IPS-18a (cell line): ENCODE measurements around the gene CHRNG.

Experiments used
- H3K27ac ChIP-seq: one replicate; pipeline ENCODE4 v1.5.1; 2013; ENCODE audit warnings: low read length
- H3K27me3 ChIP-seq: one replicate; pipeline ENCODE4 v1.6.1; 2013; ENCODE audit warnings: mild to moderate bottlenecking, low read length; ENCODE audit not compliant: control insufficient read depth, insufficient read depth
- H3K36me3 ChIP-seq: one replicate; pipeline ENCODE4 v1.6.1; 2013; ENCODE audit warnings: low read depth, low read length; ENCODE audit not compliant: control insufficient read depth
- H3K4me1 ChIP-seq: one replicate; pipeline ENCODE4 v1.6.1; 2013; ENCODE audit warnings: low read depth, low read length; ENCODE audit not compliant: control insufficient read depth
- H3K4me3 ChIP-seq: one replicate; pipeline ENCODE4 v1.5.1; 2013; ENCODE audit warnings: low read length
- H3K9ac ChIP-seq: one replicate; pipeline ENCODE4 v1.6.1; 2013; ENCODE audit warnings: mild to moderate bottlenecking, low read length, moderate library complexity
- H3K9me3 ChIP-seq: one replicate; pipeline ENCODE4 v1.6.1; 2013; ENCODE audit warnings: low read depth, low read length; ENCODE audit not compliant: control insufficient read depth

CHRNG gene

GRCh38 chr2:232541961-232542714 lies 2.6 kb downstream of the CHRNG start:
- H3K4me1 ChIP-seq = peaks cover 8% of the 10 kb centered on the region
- no peak overlapping the region for H3K9ac ChIP-seq
- H3K9me3 ChIP-seq = no peaks in the 10 kb centered on the region
- H3K36me3 ChIP-seq = peaks cover 3% of the 10 kb centered on the region
- H3K27me3 ChIP-seq = no peaks in the 10 kb centered on the region
- H3K27ac ChIP-seq = no peak overlapping the region
- no peak overlapping the region for H3K4me3 ChIP-seq

GRCh38 chr2:232542715-232543467 lies 3.4 kb downstream of the CHRNG start:
- Histone ChIP-seq H3K27me3 (no peaks in the 10 kb centered on the region), H3K36me3 (peaks cover 3% of the 10 kb centered on the region), H3K4me1 (peaks cover 8% of the 10 kb centered on the region), H3K9ac (no peak overlapping the region), H3K4me3 (no peak overlapping the region), H3K27ac (no peak overlapping the region), H3K9me3 (no peaks in the 10 kb centered on the region)

- Histone ChIP-seq H3K4me3 (no peak overlapping the region), H3K27me3 (no peaks in the 10 kb centered on the region), H3K36me3 (peaks cover 3% of the 10 kb centered on the region), H3K9ac (no peak overlapping the region), H3K9me3 (peaks cover under 1% of the 10 kb centered on the region), H3K4me1 (peaks cover 8% of the 10 kb centered on the region), H3K27ac (no peak overlapping the region)
Measured at GRCh38 chr2:232543491-232543890, 4.0 kb downstream of the CHRNG start.

- peaks cover 3% of the 10 kb centered on the region for H3K9me3 ChIP-seq
- H3K36me3 ChIP-seq = peaks cover 3% of the 10 kb centered on the region
- H3K4me1 ChIP-seq = peaks cover 6% of the 10 kb centered on the region
Measured at GRCh38 chr2:232543928-232544631, 4.6 kb downstream of the CHRNG start.

GRCh38 chr2:232544674-232545073 lies 5.2 kb downstream of the CHRNG start:
- Histone ChIP-seq H3K4me1 (peaks cover 2% of the 10 kb centered on the region), H3K27me3 (no peaks in the 10 kb centered on the region), H3K9ac (no peak overlapping the region), H3K4me3 (no peak overlapping the region), H3K27ac (no peak overlapping the region), H3K36me3 (peaks cover 3% of the 10 kb centered on the region), H3K9me3 (peaks cover 3% of the 10 kb centered on the region)

More at GRCh38 chr2:232543928-232544631, 4.6 kb downstream of the CHRNG start:
- Histone ChIP-seq H3K27me3 (no peaks in the 10 kb centered on the region), H3K4me3 (no peak overlapping the region), H3K9ac (no peak overlapping the region), H3K27ac (no peak overlapping the region)

GRCh38 chr2:232545511-232546375 lies 6.3 kb downstream of the CHRNG start:
- Histone ChIP-seq H3K4me3 (no peak overlapping the region), H3K27me3 (no peaks in the 10 kb centered on the region), H3K36me3 (peaks cover 3% of the 10 kb centered on the region), H3K9me3 (peaks cover 3% of the 10 kb centered on the region), H3K9ac (no peak overlapping the region), H3K4me1 (no peaks in the 10 kb centered on the region), H3K27ac (no peak overlapping the region)

- no peak overlapping the region for H3K9ac ChIP-seq
- H3K27me3 ChIP-seq = no peaks in the 10 kb centered on the region
- no peak overlapping the region for H3K27ac ChIP-seq
- H3K4me1 ChIP-seq = peaks cover 5% of the 10 kb centered on the region
- peaks cover 12% of the 10 kb centered on the region for H3K36me3 ChIP-seq
- H3K4me3 ChIP-seq = no peak overlapping the region
- peaks cover 3% of the 10 kb centered on the region for H3K9me3 ChIP-seq
Measured at GRCh38 chr2:232547991-232548390, 8.5 kb downstream of the CHRNG start.

- peaks cover 5% of the 10 kb centered on the region for H3K4me1 ChIP-seq
- peaks cover 3% of the 10 kb centered on the region for H3K9me3 ChIP-seq
- peak overlapping the region; percentile 50 for H3K27ac ChIP-seq
- H3K27me3 ChIP-seq = no peaks in the 10 kb centered on the region
- H3K36me3 ChIP-seq = peaks cover 17% of the 10 kb centered on the region
- peak overlapping the region; percentile 92 for H3K9ac ChIP-seq
- H3K4me3 ChIP-seq = peak overlapping the region; percentile 88
Measured at GRCh38 chr2:232549655-232550353, 10.3 kb downstream of the CHRNG start.

- peak within 1 kb of the TSS; percentile 92 for H3K9ac ChIP-seq
- H3K4me3 ChIP-seq = peak within 1 kb of the TSS; percentile 88
- H3K27ac ChIP-seq = peak within 1 kb of the TSS; percentile 77
- peaks cover 3% of the 10 kb centered on the region for H3K9me3 ChIP-seq
- H3K4me1 ChIP-seq = peaks cover 5% of the 10 kb centered on the region
- peaks cover 17% of the 10 kb centered on the region for H3K36me3 ChIP-seq
- H3K27me3 ChIP-seq = no peaks in the 10 kb centered on the region
Measured at GRCh38 chr2:232550354-232551249, 11.1 kb downstream of the CHRNG start, which contains the start of the genes EIF4E2 and TIGD1. TSS of gene EIF4E2 (plus strand) at chr2:232550689. CDS start at chr2:232550725, 36 bp downstream. TSS of gene TIGD1 (minus strand) at chr2:232550557. CDS start at chr2:232549882, 675 bp downstream.

GRCh38 chr2:232551250-232551638 lies 11.8 kb downstream of the CHRNG start:
- peaks cover 20% of the 10 kb centered on the region for H3K36me3 ChIP-seq
- H3K9me3 ChIP-seq = peaks cover 3% of the 10 kb centered on the region
- peak overlapping the region; percentile 88 for H3K4me3 ChIP-seq
- H3K27me3 ChIP-seq = no peaks in the 10 kb centered on the region
- peaks cover 5% of the 10 kb centered on the region for H3K4me1 ChIP-seq
- peak overlapping the region; percentile 77 for H3K27ac ChIP-seq
- peak overlapping the region; percentile 92 for H3K9ac ChIP-seq
